Stimulated activated CD8-positive, alpha-beta memory T cell treated with anti-CD3 and anti-CD28 coated beads, Interleukin-15, amount 100 ng/mL, for 4 hours (primary cell): ENCODE measurements around the gene PATJ.

Experiments used
- DNase-seq, 2 donors: peaks; one replicate each; pipeline ENCODE4 v3.0.0-alpha.2; 2020; ENCODE audit warnings: low read depth in 2 of 2

Gene PATJ

DNA sequence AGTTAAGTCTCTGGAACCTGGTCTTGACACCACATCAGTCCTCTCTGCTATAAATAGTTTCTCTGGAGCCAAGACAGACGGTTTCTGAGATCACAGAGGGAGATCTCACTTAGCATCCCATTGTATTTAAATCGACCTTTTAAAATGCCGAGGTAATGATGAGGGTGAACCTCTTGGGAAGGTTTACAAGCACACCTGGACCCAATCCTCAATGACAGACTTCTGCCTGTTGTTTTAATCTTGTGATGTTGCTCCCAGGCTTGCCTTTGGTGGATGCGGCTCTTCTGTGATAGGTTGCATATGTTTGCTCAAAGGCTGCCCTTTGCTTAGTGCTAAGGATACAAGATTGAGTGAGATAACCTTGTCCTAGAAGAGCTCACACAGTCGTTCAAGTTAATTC, 347.7 kb downstream of the PATJ start:
- no peak for DNase-seq

DNA sequence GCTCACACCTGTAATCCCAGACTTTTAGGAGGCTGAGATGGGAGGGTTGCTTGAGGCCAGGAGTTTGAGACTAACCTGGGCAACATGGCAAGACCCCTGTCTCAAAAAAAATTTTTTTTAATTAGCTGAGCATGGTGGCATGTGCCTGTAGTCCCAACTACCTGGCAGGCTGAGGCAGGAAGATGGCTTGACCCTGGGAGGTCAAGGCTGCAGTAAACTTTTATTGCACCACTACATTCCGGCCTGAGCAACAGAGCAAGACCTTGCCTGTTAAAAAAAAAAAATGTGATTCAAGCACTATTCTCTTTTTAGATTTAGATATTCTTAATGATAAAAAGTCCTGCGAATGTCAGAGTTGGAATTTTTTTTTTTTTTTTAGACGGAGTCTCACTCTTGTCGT, 349.8 kb downstream of the PATJ start:
- no peak for DNase-seq

DNA sequence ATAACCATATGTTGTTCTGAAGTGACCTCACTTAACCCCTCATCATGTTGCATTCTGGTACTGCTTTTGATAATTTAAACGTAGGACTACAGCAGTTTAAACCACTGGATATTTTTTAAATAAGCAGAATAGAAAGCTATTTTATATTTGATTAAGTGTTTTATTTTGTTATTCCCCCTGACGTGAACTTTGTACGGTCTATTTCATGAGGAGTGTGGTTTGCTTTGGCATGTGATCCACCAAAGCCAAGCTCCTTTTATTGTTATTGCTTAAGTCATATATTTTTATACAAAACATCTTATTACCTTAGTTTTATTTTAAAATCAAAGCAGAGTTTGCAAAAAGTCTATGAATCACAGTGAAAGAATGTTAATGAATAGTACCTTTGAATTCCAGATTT, 351.0 kb downstream of the PATJ start:
- no peak for DNase-seq

GRCh38 chr1:62097464-62097863, 355.2 kb downstream of the PATJ start:
- DNase-seq = no peak

- DNase-seq = no peak
These were observed 358.2 kb downstream of the PATJ start for GRCh38 chr1:62100442-62100841.

DNA sequence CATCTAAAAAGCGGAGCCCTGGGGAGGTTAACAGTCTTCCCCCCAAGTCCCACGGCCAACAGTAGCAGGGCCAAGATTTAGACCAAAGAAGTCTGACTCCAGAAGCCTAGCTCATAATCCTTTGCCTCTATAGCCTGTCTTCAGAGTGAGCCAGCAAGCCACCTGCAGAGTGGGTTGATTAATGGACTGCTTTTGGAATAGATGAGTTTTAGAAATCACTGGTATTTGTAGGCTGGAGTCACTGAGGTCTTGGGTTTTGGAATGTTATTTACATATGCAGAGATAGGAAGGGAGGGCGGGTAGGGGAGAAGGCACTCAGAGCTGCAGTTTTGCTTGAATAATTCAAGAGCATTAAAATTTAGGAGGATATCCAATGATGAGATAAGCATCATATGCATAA, 361.6 kb downstream of the PATJ start:
- no peak for DNase-seq

DNA sequence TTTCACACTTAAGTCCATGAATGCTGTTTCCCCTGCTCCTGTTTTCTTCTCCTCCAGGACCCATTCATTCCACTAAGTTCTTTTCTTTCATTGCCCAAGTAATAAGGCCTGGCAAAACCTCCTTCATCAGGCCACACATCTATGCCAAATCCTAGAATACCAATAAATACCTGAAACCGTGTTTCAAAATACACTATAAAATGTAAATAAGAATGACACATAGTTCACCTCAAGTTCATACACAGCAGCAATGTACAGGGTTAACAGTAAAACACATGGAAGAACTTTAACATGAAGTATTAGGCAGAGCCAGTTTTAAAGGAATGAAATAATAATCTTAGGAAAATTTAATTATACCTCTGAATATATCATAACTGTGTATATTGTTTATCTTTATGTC, 365.6 kb downstream of the PATJ start:
- DNase-seq = no peak

DNA sequence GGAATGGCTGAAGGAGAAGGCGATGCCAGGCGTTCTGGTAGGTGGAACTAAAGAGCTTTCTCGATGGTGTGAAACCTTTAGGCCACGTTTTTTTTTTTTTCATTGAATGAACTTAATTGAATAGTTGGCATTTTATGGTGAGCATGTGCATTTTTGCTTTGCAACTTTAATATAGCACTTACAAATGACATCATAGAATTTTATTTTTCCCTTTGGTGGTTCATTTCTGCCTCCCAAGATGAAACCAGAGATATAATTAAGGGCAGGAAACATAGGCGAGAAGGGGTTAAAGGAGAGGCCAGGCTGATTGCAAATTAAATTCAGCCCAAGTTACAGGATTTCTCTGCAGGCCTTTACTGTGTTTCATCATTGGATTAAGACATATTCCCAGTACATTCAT, 366.8 kb downstream of the PATJ start:
- no peak for DNase-seq

- no peak for DNase-seq
These were observed 368.0 kb downstream of the PATJ start for GRCh38 chr1:62110198-62110817.

DNA sequence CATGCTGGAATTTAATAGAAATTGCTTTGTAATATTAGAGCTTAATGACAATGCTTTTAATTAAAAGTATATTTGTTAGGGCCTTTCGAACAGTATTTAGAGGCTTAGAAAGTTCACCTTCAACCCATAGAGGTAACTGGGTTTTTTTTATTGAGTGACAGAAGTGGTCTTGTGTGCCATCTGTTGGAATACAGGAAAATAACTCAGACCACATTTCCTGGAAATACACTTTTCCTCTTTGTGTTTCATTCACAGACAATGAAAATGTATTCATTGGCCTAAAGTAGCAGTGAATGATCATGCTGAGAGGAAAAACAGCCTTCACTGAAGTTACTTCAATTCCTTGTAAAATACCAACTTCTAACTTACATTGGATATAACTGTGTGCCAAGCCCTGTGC, 368.8 kb downstream of the PATJ start:
- DNase-seq = no peak

- no peak for DNase-seq
These were observed 371.2 kb downstream of the PATJ start for GRCh38 chr1:62113507-62113906.

DNA sequence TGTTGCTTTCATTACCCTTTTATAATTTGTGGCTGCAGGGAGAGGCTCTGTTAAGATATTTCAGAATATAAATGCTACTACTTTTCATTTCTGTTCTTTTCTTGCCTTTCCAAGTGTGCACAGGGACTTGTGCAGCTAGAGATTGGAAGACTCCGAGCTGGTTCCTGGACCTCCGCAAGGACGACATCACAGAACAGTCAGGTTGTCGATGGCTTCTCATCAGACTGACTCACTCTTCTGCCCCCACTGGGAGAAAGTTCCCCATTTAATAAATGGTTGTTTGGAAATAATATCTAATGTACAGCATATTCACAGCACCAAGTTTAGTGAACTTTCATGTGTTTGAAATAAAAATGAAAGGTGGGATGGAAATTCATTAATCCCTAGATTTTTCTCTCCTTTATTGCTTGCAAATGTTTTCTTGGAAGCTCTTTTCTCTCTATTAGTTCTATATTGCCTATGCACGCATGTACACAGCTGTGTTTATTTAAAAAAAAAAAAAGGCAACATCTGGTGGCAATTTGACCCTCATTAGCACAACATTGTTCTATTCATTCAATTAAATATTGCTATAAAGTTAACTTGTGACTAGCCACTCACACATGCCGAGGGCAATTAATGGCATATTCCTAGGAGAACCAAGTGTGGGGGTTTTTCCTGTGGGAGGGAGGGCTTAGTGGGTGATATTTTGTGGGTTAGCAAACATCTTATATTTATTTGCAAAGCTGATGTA, 374.9 kb downstream of the PATJ start:
- DNase-seq = no peak

GRCh38 chr1:62126579-62127290, 384.5 kb downstream of the PATJ start:
- DNase-seq = no peak

DNA sequence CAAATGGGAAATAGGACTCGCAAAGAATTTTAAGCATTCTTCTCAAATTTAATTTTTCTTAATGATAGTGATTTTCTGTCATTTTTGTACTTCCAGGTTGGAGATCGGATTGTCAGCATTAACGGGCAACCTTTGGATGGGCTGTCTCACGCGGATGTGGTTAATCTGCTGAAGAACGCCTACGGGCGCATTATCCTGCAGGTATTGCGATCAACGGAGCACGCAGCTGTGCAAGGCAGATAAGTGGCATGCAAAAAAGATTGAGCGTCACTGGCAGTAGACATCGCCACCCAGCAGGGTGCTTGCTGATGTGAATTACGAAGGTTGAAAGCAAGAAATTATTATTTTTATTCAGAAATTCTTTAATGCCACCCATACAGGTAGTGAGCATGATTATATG, 386.5 kb downstream of the PATJ start:
- no peak for DNase-seq

DNA sequence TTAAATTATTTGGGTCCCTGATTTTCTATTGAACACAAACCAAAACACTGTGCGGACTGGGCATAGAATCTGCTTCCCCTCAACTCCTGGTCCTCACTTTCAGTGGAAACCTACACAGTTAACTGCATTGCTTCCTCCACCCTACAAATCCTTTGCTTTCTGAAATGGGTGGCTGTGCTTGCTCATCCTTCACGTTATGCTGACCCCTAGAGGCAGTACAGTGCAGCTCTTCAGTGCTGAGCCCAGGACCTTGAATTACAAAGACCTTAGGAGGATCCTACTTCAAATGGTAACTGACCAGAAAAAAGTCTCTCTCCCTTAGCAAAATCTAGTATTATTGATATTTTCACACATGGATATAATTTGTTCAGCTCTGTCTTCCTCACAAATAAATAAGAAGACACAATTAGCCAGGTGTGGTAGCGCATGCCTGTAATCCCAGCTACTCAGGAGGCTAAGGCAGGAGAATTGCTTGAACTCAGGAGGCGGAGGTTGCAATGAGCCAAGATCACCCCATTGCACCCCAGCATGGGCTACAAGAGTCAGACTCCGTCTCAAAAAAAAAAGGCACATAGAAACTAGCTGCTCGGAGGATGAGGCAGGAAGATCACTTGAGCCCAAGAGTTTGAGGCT, 388.9 kb downstream of the PATJ start:
- no peak for DNase-seq

- no peak for DNase-seq
These were observed 395.7 kb downstream of the PATJ start for GRCh38 chr1:62138029-62138428.

DNA sequence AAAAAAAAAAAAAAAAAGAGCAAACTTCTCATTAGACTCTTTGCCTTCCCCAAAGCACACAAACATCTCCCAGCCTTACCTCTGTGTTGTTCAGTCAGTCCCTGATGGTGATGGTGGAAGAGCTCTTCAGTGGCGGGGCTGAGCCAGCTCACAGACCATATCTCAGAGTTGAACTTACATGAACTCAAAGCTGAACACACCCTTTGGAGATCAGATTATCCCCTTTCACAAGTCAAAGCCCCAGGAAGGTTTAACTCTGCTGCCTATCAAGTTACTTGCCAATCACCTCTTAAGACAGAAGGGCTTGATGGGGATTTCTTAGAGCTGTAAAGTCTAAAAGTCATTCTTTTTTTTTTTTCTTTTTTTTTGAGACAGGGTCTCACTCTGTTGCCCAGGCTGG, 397.1 kb downstream of the PATJ start:
- DNase-seq = no peak

- DNase-seq = no peak
These were observed 398.4 kb downstream of the PATJ start for GRCh38 chr1:62140666-62141065.

DNA sequence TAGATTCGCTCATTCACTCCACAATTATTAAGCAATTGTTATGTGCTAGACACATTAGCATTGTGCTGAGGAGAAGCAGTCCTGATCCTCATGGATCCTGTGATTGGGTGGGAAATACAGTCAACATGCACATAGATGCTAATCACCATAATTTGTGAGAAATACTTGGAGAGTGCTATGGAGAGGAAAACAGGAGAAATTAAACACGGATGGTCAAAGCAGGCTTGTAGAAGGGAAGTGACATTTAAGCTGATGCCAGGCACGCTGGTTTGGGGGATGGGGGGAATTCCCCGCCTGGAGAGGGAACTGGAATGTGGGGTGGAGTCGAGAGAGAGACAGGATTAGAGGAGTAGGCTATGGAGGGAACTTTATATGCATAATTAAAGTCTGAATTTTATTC, 400.2 kb downstream of the PATJ start:
- no peak for DNase-seq

DNA sequence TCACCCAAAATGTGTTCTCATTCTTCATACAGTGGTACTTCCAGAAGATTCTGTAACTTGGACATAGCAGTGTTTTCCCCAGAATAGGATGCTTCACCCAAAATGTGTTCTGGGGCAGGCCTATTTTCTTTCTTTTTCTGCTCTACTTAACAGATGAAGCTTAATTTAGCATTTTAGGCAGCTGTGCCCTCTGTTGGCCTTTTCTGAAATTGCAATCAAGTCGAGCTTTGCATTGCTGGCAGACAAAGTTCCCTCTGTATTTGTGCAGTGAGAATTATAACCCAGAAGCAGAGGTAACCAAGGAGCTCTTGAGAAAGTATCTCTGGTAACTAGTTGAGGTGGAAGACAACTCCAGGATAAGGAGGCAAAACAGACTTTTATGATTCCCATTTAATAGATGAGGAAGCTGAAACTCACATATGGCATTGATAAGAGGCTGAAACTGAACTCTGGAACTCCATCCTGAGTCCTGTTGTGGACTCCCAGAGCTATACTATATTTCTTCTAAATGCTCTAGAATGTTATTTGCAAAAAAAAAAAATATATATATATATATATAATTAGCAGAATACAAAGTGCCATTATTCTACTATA, 402.1 kb downstream of the PATJ start:
- DNase-seq = no peak

- DNase-seq = no peak
These were observed 417.7 kb downstream of the PATJ start for GRCh38 chr1:62159940-62160348.

DNA sequence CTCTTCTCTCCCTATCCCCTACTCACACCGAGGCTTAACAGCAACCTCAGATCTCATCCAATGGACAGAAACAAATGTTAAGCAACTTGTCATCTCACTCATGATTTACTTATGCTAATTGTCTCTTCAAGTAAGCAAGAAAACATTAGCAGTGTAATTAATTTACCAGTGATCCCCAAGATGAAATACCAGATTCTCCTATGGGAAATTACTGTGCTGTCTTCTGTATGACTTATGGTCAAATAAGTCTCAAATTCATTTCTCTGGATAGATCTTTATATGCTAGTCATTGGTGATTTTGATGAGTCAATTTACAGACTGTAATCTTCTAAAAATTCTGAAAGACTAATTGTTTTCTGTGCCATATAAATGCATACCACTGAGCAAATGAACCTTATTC, 419.4 kb downstream of the PATJ start:
- DNase-seq = no peak
